Heart left ventricle (tissue), 16 donors: ENCODE results near the gene WDR82. TPM values are rescaled to one million over a fixed set of nuclear protein-coding genes. Genes with fewer than 3 reads are reported as not detected.

Experiments
- ATAC-seq, 4 donors: fragments of 200-7000 bp; cut with Tn5 transposase; one replicate each; pipeline ENCODE4 v1.9.1; 2020 to 2022; ENCODE audit warnings: moderate library complexity in 4 of 4, mild to moderate bottlenecking in 3 of 4, moderate number of reproducible peaks in 1 of 4
- DNase-seq, 5 donors: peaks; one replicate each; pipeline ENCODE4 v3.0.0-alpha.2; 2020
- H3K27ac ChIP-seq, 12 donors: fragments of 200-600 bp; sonication (generic) in 4 of 12; one replicate each; pipeline versions ENCODE4 v1.5.0 to v1.8.0; 2016 to 2022; ENCODE audit warnings: mild to moderate bottlenecking in 2 of 12
- H3K27me3 ChIP-seq, 9 donors: fragments of 200-600 bp; sonication (generic) in 2 of 9; one replicate each; pipeline versions ENCODE4 v1.5.1 to v1.8.0; 2016 to 2022; ENCODE audit warnings: mild to moderate bottlenecking in 3 of 9
- H3K36me3 ChIP-seq, 9 donors: fragments of 200-600 bp; sonication (generic) in 2 of 9; one replicate each; pipeline versions ENCODE4 v1.5.0 to v1.8.0; 2018 to 2022; ENCODE audit warnings: mild to moderate bottlenecking in 2 of 9
- H3K4me1 ChIP-seq, 12 donors: fragments of 200-600 bp; sonication (generic) in 4 of 12; one replicate each; pipeline versions ENCODE4 v1.5.0 to v1.8.0; 2016 to 2022; ENCODE audit warnings: mild to moderate bottlenecking in 3 of 12
- H3K4me3 ChIP-seq, 12 donors: fragments of 200-600 bp; sonication (generic) in 4 of 12; one replicate each; pipeline versions ENCODE4 v1.5.0 to v1.8.0; 2017 to 2022; ENCODE audit warnings: mild to moderate bottlenecking in 9 of 12, moderate library complexity in 4 of 12
- H3K9me3 ChIP-seq, 12 donors: fragments of 200-600 bp; sonication (generic) in 4 of 12; one replicate each; pipeline versions ENCODE4 v1.5.0 to v1.8.0; 2016 to 2022; ENCODE audit warnings: mild to moderate bottlenecking in 1 of 12
- CTCF ChIP-seq, 12 donors: fragments of 200-600 bp; sonication (generic) in 4 of 12; IDR thresholded peaks; one replicate each; pipeline versions ENCODE4 v1.5.0 to v1.8.0; 2018 to 2022; ENCODE audit warnings: antibody characterized with exemption in 12 of 12, mild to moderate bottlenecking in 5 of 12
- POLR2A ChIP-seq, 2 donors: fragments of 450-650 bp; IDR thresholded peaks; one replicate each; pipeline ENCODE4 v1.6.1; 2017; ENCODE audit warnings: antibody characterized with exemption in 2 of 2, mild to moderate bottlenecking in 2 of 2, moderate library complexity in 2 of 2
- WGBS, 4 donors: extraction: QIAGEN DNeasy Blood & Tissue Kit in 2 of 4; methylation state at CpG; one replicate each; pipeline versions ENCODE4 v1.1.5 to v1.1.7; 2013 to 2018; 5-methylcytosine and 5-hydroxymethylcytosine counted together
- intact Hi-C, 10 donors: fragments of 100-400 bp; cut with DNase I; formaldehyde crosslinking; loops; one replicate each; pipeline versions ENCODE4 v1.11.1 to v1.14.2; 2022
- polyA plus RNA-seq, 2 donors: library from polyadenylated mRNA; stranded (reverse); fragments of 200-250 nt; gene quantifications; one replicate each; pipeline ENCODE4 v1.2.3, GENCODE V29; 2013
- total RNA-seq, 9 donors: library from RNA; depleted of rRNA in 2 of 9; stranded (reverse); fragments of >200 nt in 2 of 9; fragmentation: NEBNext Ultra II Directional in 3 of 9; extraction: Animal tissue kit (Norgen Biotek cat#: 25700) in 3 of 9; gene quantifications; one replicate each; pipeline versions ENCODE4 v1.1.0 to v1.2.4, GENCODE V29; 2016 to 2023
- donor health status: ischemic (EF 13 %, LVEDD 7.1; RV severe dilation, severe dysfunction).
- donor health status: healthy with polysubstance abuse.
- donor health status: DM: no; HTN: yes; CAD: no.
- donor health status: DM: no; HTN: no; CAD: no.
- donor health status: ischemic (EF 25% LVEDD 6.9; RV normal size, moderate dysfunction).
- donor health status: ischemic (EF 25% LVEDD 5.7; RV mildly dilated, moderate dysfunction).
- donor health status: healthy.
- donor health status: DM: yes; HTN: yes; CAD: no.
- donor health status: ischemic (EF 35%, LVEDD 5.7; RV mildly dilated, moderate dysfunction).
- donor health status: nonischemic (EF 11% LVEDD 7.7; RV severe dilation, severe dysfunction).
- donor health status: DM: yes; HTN: yes; CAD: no.
- donor health status: PGD.
- donor health status: ischemic (EF 29% LVEDD 5.4; RV normal size, mild dysfunction).
- donor health status: nonischemic (EF 23%, LVEDD 6.1; RV moderate dilation, normal function).

Gene WDR82
- total and polyA plus RNA-seq, 11 donors = 24.7 to 73.6 (median 61.2) TPM

- H3K27ac ChIP-seq = peak within 1 kb of the TSS in 2 of 12 donors; percentile 30 to 46
Observed at GRCh38 chr3:52315977-52316764, 37.7 kb upstream of the WDR82 start, which contains the start of gene DNAH1. Gene DNAH1 (plus strand): TSS chr3:52316319. CDS start chr3:52322443, 6,124 bp downstream.

GRCh38 chr3:52315006-52315405 is 36.6 kb upstream of the WDR82 start:
- ATAC-seq = no peak
- intact Hi-C loops = no loop called here
- no peak for TF ChIP-seq CTCF (IDR thresholded peaks at IDR 0.05)
- TF ChIP-seq POLR2A (IDR thresholded peaks at IDR 0.05) = no peak
- WGBS, 4 donors = 92 to 97% (median 94%) methylated on average over 6 of the region's 6 CpGs
- H3K36me3 ChIP-seq = peaks cover 0 to 3% (median 0%) of the 10 kb centered on the region in 9 donors
- no peaks in the 10 kb centered on the region for H3K27me3 ChIP-seq
- H3K27ac ChIP-seq = no peak overlapping the region
- DNase-seq = peak in 2 of 5 donors; percentile 20 to 36
- H3K9me3 ChIP-seq = no peaks in the 10 kb centered on the region
- no peak overlapping the region for H3K4me3 ChIP-seq
- peaks cover 0 to 38% (median 18%) of the 10 kb centered on the region in 12 donors for H3K4me1 ChIP-seq

More at GRCh38 chr3:52315977-52316764, 37.7 kb upstream of the WDR82 start, which contains the start of gene DNAH1:
- WGBS, 4 donors = 92 to 97% (median 93%) methylated on average over 3 of the region's 3 CpGs
- intact Hi-C loops = no loop called here
- Histone ChIP-seq H3K27me3 (no peaks in the 10 kb centered on the region), H3K4me1 (peaks cover 0 to 38% (median 18%) of the 10 kb centered on the region in 12 donors), H3K36me3 (no peaks in the 10 kb centered on the region), H3K4me3 (peak within 1 kb of the TSS in 7 of 12 donors; percentile 37 to 56 (median 47)), H3K9me3 (no peaks in the 10 kb centered on the region)
- ATAC-seq = no peak
- peak in 1 of 5 donors; percentile 50 for DNase-seq
- TF ChIP-seq CTCF (IDR thresholded peaks at IDR 0.05) (no peak), POLR2A (IDR thresholded peaks at IDR 0.05) (no peak)

- intact Hi-C loops = no loop called here
- no peak overlapping the region for H3K4me3 ChIP-seq
- TF ChIP-seq CTCF (IDR thresholded peaks at IDR 0.05) = no peak
- H3K27ac ChIP-seq = peak overlapping the region in 2 of 12 donors; percentile 62 to 78
- H3K36me3 ChIP-seq = peaks cover 0 to 8% (median 0%) of the 10 kb centered on the region in 9 donors
- peaks cover 0 to 38% (median 18%) of the 10 kb centered on the region in 12 donors for H3K4me1 ChIP-seq
- DNase-seq (no peak), ATAC-seq (no peak)
- H3K9me3 ChIP-seq = no peaks in the 10 kb centered on the region
- 88 to 100% (median 93%) methylated on average over 3 of the region's 3 CpGs for WGBS, 4 donors
- no peaks in the 10 kb centered on the region for H3K27me3 ChIP-seq
Observed at GRCh38 chr3:52314489-52314888, 36.0 kb upstream of the WDR82 start.

- H3K36me3 ChIP-seq = peaks cover 0 to 8% (median 0%) of the 10 kb centered on the region in 9 donors
- no peak overlapping the region for H3K4me3 ChIP-seq
- H3K4me1 ChIP-seq = peaks cover 0 to 38% (median 18%) of the 10 kb centered on the region in 12 donors
- H3K9me3 ChIP-seq = no peaks in the 10 kb centered on the region
- no peak for TF ChIP-seq CTCF (IDR thresholded peaks at IDR 0.05)
- TF ChIP-seq POLR2A (IDR thresholded peaks at IDR 0.05) = no peak
- peak overlapping the region in 9 of 12 donors; percentile 11 to 78 (median 38) for H3K27ac ChIP-seq
- intact Hi-C loops = no loop called here
- peak in 1 of 5 donors; percentile 50 for DNase-seq
- no peaks in the 10 kb centered on the region for H3K27me3 ChIP-seq
- 50 to 75% (median 55%) methylated on average over 4 of the region's 4 CpGs for whole genome bisulfite sequencing, 4 donors
- ATAC-seq = peak in 3 of 4 donors; percentile 51 to 71 (median 63)
Observed at GRCh38 chr3:52313774-52314188, 35.3 kb upstream of the WDR82 start.
